ENCODE results near the gene OR1Q1.

DNA sequence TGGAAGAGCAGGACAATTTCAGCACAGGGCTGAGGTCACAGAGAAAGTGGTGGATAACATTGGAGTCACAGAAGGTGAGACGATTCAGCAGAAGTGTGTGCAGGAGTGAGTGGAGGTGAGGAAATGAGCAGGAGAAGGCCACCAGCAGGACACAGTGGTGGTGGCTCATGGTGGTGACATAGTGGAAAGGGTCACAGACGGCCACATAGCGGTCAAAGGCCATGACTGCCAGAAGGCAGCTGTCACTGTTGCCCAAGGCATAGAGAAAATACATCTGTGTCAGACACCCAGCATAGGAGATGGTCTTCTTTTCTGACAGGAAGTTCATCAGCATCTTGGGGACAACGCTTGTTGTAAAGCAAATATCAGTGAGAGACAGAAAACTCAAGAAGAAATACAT lies 46.6 kb upstream of the OR1Q1 start:
- TF ChIP-seq EZH2phosphoT487 (IDR thresholded peaks at IDR 0.05; ENCODE audit: borderline replicate concordance, low read length) = no peak
- TF ChIP-seq, protein P1, sequence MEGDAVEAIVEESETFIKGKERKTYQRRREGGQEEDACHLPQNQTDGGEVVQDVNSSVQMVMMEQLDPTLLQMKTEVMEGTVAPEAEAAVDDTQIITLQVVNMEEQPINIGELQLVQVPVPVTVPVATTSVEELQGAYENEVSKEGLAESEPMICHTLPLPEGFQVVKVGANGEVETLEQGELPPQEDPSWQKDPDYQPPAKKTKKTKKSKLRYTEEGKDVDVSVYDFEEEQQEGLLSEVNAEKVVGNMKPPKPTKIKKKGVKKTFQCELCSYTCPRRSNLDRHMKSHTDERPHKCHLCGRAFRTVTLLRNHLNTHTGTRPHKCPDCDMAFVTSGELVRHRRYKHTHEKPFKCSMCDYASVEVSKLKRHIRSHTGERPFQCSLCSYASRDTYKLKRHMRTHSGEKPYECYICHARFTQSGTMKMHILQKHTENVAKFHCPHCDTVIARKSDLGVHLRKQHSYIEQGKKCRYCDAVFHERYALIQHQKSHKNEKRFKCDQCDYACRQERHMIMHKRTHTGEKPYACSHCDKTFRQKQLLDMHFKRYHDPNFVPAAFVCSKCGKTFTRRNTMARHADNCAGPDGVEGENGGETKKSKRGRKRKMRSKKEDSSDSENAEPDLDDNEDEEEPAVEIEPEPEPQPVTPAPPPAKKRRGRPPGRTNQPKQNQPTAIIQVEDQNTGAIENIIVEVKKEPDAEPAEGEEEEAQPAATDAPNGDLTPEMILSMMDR (IDR thresholded peaks at IDR 0.05; ENCODE audit: low read depth, low read length, poor library complexity, severe bottlenecking) = no peak

Measured in DOHH2 (cell line).